ENCODE results near the gene PUS3.

DNA sequence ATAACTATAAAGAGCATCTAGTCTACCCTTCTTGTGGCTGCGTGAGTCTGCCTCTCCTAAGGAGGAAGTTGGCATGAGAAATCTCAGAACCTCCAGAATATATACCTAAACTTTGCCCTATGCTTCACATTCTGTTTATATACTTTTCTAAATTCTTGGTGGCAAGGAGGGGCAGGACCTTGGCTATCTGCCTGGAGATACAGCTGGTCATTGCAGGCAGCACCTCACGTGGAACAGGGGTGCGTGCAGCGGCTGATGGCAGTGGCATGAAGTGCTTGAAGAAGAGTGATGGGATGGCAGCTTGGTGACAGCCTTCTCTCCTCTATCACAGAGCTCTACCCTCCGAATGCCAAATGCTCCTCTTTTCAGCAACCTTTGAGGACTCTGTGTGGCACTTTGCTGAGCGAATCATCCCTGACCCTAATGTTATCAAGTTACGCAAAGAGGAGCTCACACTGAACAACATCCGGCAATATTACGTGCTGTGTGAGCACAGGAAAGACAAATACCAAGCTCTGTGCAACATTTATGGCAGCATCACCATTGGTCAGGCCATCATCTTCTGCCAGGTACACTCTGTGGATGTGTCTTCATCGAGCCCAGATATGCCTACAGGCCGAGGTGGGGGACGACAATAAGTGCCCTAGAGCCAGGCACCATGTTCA, 13.8 kb upstream of the PUS3 start:
- TF ChIP-seq, protein P1, sequence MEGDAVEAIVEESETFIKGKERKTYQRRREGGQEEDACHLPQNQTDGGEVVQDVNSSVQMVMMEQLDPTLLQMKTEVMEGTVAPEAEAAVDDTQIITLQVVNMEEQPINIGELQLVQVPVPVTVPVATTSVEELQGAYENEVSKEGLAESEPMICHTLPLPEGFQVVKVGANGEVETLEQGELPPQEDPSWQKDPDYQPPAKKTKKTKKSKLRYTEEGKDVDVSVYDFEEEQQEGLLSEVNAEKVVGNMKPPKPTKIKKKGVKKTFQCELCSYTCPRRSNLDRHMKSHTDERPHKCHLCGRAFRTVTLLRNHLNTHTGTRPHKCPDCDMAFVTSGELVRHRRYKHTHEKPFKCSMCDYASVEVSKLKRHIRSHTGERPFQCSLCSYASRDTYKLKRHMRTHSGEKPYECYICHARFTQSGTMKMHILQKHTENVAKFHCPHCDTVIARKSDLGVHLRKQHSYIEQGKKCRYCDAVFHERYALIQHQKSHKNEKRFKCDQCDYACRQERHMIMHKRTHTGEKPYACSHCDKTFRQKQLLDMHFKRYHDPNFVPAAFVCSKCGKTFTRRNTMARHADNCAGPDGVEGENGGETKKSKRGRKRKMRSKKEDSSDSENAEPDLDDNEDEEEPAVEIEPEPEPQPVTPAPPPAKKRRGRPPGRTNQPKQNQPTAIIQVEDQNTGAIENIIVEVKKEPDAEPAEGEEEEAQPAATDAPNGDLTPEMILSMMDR (IDR thresholded peaks at IDR 0.05; ENCODE audit: low read depth, low read length) = no peak
- no peak for TF ChIP-seq EZH2phosphoT487 (IDR thresholded peaks at IDR 0.05; ENCODE audit: low read depth)

All from OCI-LY3 (cell line).